CD4-positive, alpha-beta T cell treated with Interleukin-15 for 4 hours (primary cell): ENCODE data around the gene TOMM22.

Experiments used
- DNase-seq: peaks from one replicate; pipeline ENCODE4 v3.0.0-alpha.2; 2020; ENCODE audit warnings: low spot score

Gene TOMM22

GRCh38 chr22:38696606-38697424, 15.1 kb downstream of the TOMM22 start:
- peak; percentile 64 for DNase-seq

DNA sequence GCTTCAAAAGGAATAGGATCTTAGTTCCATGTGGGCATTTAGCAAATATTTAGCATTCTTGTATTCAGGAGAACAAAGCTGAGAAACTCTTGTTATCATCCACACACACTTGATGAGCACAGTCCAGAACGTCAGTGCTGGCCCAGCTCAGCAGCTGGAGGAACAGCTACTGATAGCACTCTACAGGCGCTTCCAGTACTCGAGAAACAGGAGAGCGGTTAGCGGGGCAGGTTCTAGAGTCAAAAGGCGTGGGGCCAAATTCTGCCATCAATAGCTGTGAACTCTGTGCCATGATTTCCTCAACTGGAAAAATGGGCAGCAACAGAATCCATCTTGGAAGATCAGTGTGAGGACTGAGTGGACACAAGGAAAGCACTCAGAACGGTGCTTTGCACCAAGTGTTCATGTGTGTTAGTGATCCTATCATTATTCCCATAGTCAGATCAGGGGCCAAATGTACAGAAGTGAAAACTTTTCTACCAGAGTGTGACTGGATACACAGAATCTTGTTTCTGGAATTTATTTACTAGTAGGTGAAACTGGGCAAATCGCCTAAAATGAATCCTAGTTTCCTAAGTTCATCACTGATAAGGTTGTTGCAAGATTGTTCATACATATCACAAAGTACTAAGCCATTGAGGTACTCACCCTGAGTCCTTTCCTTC, 15.8 kb downstream of the TOMM22 start:
- no peak for DNase-seq

DNA sequence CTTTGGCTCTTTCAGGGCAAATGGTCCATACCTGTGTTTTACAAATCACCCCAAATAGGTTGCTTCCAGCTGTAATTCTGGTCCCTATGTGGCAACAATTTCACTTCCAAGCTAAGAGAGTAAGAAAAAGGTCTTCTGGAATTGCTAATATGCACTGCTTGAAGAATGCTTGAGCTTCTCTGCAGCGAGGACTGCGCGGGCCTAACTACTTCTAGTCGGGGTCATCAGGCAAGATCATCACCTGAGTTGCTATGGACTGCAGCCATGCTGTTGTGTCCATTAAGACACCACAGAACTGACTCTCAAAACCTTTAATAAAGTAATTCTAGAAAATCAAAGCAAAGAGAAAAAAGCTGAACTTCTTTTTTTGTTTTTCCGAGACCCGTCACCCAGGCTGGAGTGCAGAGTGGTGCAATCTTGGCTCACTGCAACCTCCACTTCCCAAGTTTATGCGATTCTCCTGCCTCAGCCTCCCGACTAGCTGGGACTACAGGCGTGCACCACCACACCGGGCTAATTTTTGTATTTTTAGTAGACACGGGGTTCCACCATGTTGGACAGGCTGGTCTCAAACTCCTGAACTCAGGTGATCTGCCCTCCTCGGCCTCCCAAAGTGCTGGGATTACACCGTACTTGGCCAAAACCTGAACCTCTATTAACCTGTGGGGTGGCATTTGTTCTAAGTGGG, 16.8 kb downstream of the TOMM22 start:
- no peak for DNase-seq

- DNase-seq: no peak
Observed at GRCh38 chr22:38699143-38699542, 17.4 kb downstream of the TOMM22 start.

GRCh38 chr22:38699784-38700183, 18.0 kb downstream of the TOMM22 start:
- DNase-seq: no peak

- no peak for DNase-seq
Observed at GRCh38 chr22:38700270-38700788, 18.6 kb downstream of the TOMM22 start.

DNA sequence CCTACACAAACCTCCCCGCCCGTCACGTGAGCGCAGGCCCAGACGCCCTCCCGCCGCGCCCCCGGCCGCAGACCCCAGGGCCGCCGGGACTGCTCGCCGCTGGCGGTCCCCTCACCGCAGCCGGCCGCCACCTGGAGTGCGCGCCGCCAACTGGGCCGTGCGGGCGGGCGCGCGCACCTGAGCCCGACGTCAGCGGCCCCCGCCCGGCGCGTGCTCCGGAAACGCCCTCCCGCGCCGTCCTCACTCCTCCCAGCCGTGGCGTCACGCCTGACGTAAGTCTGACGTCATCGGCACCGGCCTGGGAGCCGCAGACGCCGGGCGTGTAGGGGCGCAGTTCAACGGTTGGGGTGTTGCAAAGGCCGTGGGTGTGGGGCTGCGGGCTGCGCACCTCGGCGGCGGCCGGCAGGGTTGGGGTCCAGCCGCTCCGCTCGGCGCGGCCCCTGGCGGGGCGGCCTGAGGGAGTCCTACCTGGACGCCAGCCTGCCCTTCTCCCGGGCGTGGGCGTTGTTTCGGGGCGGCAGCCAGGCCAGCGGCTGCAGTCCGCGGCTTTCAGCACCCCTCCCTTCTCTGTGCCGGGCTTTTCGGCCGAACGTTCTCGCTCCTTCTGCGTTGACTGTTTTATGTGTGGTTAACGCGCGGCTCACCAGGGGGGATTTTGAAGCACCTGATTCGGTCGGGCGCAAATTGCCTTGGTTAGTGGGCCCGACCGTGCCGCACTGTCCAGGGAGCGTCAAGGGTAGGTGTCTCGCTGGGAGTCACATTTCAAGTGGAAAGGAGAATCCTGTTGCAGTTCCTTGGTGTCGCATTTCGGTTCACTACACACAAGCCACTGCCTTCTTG, 19.3 kb downstream of the TOMM22 start, which contains the start of gene JOSD1:
JOSD1 (minus strand) TSS at position 155 of the 840 bp plus-strand sequence. CDS start 956 bp downstream, outside the sequence.
- peak; percentile 97 for DNase-seq

DNA sequence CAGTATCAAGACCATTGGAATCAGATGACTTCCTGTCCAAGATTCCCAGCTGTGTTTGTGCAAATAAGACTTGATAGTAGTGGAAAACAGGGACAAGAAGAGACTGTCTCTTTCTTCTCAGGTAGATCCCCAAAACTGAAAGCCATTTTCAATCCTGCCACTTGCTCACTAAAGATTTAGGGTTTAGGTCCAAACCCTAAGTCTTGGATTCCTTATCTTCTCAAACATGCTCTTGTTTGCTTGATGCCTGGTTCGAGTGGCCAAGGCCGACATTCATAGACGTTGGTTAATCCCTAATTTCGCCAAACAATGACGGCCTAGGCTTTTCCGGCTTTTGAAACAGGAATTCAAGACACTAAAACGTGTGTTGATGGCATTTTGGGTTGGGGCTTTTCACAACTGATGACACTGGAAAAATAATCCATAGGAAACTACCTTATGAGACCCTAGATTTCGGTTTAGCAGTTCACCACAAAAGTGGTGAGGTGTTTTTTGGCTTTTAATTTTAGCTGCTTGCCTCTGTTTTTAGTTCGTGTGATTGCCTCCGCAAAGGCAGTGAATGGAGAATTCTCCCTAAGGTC, 23.0 kb downstream of the TOMM22 start:
- DNase-seq: no peak

DNA sequence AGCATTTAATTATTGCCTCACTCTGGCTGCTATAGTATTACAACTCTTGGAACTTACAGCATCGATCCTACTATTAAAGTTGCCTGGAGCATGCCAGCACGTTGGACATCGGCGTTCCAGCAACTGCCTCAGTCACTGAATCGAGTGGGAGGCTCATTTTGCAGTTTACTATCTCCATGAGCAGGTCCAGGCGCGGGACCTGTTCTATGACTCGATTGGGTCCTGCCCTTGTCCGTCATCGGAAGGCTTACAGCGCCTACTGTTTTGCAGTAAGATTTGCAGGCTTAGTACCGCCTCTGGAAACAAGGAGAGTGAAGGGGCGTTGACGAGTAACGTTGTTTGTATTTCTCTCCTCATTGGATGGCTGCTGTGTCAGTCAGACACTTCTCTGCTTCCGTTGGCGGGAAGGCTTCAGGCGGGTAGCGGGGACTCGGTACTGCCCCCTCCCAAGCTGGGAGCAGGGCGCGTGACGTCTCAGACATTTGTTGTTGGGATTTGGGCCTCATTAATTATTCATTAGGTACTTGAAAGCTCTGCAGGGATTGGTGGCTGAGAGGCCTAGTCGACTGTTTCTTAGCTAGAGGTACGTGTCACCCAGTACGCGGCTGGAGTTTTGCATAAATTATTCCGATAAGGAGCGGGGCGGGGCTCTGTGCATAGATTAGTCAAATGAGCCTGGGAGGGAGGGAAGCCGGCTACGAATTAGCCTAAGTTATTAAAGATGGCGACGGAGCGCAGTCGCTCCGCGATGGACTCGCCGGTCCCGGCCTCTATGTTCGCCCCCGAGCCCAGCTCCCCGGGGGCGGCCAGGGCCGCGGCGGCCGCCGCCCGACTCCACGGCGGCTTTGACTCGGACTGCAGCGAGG, 23.7 kb downstream of the TOMM22 start, which contains the start of gene GTPBP1:
GTPBP1 (plus strand) TSS at position 710 of the 866 bp plus-strand sequence; CDS start at position 722, 12 bp downstream.
- DNase-seq: peak; percentile 100

DNA sequence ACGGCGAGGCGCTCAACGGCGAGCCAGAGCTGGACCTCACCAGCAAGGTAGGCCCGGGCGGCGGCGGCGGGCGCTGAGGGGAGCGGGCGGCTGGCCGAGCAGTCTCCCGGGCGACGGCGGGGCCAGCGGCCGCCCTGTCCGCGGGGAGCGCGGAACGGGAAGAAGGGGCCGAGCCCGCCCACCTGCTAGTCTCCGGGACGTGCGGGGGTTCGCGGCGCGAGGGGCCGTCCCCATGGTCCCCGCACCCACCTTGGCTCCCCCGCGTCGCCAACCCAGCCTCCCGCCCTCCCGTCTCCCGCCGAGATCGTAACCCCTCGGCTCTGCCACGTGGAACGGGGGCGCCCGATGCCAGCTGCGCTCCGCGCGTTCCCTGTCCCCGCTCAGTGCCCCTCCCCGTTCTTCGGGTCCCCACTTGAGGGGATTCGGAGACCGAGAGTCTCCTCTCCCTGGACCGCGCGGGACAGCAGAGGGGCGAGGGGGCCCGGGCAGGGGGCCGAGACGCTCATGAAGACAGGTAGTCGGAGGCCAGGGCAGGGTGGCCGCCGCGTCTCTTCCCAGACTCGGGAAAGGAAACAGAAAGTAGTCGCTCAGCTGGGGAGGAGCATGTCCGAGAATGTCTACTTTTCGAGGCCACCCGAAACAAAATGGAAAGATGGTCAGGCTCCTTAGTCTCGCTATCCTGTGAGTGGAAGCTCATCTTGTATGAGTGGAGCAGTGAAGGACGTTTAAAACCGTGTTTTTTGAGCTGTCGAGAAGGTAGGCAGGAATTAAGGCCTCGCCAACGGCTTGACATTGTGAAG, 24.5 kb downstream of the TOMM22 start:
- DNase-seq: peak; percentile 24

- DNase-seq: no peak
Observed at GRCh38 chr22:38706901-38707195, 25.1 kb downstream of the TOMM22 start.

DNA sequence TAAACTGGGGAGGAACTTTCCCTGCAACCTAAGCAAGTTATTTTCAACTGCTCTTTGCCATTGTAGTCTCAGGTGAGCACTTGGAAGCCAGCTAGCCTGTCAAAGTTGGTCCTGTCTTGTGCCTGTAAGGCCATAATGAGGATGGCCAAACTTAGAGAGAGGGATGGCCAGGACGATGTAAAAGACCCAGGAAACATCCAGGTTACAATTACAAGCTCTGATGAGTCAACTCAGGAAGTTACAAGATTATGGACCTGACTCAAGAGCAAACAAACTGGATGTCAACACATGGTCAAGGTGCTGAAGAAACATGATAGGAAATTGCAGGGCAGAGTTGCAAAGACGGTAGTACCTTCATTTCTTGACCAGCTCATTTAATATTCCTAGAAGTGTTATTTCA, 25.6 kb downstream of the TOMM22 start:
- no peak for DNase-seq

GRCh38 chr22:38707984-38708383, 26.2 kb downstream of the TOMM22 start:
- no peak for DNase-seq

GRCh38 chr22:38709306-38709705, 27.5 kb downstream of the TOMM22 start:
- DNase-seq: no peak

DNA sequence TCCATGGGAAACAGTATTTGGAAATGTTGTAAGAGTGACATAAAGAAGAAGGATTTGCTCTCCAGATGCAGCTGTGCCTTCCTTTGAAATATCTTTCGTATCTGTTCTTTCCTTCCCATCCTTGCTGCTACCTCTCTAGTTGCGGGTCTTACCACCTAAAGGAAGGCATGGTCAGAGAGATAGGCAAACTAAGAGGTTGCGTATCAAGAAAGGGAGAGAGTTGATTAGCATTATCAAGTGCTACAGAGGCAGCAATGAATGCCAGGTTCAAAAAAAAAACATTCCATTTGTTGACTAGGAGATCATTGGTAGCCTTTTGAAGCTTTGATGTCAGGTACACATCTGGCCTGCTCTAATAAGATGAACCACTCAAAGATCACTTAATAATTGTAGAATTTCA, 28.6 kb downstream of the TOMM22 start:
- no peak for DNase-seq

DNA sequence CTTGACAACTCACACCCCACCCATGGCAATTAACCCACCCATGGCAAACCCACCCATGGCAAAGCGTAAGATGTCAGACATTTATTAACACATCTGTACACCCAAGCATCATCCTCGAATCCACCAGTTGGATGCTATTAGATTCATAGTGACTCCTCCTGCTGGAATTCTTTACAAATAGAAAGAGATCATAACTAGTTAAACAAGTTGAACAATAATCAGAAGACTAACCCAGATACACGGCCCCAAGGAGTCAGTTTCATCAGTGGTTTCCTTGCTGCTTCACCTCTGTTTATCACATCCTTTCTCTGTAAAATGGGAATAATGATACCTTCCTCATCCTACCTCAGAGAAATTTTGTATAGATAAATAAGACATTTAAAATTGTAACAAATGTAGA, 29.1 kb downstream of the TOMM22 start:
- no peak for DNase-seq

DNA sequence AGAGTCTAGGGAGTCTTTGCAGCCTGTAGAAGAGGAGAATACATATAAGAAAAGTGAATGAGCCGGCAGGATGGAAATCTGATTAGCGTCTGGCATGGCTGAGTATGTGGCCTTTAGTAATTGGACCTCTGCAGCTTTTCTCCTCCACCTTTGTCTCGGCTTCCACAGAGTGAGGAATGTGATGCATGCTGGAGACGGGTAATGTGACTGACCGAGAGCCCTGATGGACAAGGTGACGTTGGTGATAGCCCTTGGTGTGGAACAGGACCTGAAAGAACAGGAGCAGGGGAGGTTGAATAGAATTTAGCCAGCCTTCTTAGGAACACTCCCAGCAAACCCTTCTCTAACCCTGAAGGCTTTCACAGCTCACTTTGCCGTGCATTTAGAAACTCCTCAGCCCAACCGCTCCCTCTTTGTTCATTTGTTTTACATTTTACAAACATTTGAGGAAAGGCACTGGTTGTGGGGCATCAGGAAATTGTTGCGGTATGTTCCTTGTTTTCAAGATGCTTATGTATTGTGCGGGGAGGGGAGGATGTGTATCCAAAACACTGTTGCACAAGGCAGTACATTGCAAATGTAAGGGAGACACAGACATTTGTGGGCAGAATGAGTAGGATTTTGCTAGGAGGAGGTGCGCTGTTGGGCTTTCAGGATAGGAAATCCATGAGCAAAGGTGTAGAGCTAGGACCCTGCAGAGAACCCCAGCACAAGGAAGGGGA, 30.9 kb downstream of the TOMM22 start:
- no peak for DNase-seq

- no peak for DNase-seq
Observed at GRCh38 chr22:38713921-38714320, 32.2 kb downstream of the TOMM22 start.
